Stimulated activated CD8-positive, alpha-beta memory T cell treated with anti-CD3 and anti-CD28 coated beads, Interleukin-4, amount 100 ng/mL, for 4 hours (primary cell): ENCODE data around the gene DUS2.

Source experiments
- DNase-seq, 2 donors: peaks; one replicate each; pipeline ENCODE4 v3.0.0-alpha.2; 2020; ENCODE audit warnings: low read depth in 2 of 2, low spot score in 1 of 2

Gene DUS2

DNA sequence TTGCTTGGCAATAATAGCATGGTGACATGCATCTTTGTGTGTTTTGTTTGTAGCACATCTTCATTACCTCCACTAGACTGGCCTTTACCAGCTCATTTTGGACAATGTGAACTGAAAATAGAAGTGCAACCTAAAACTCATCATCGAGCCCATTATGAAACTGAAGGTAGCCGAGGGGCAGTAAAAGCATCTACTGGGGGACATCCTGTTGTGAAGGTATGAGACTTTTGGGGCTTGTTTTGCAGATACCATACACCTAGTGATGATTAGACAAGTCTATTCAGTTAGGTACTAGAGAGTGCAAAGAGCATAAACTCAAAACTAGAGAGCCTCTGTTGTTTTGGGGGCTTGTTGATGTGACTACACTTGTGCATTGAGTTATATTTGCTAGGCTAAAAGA is 103.3 kb downstream of the DUS2 start:
- DNase-seq, result no peak

DNA sequence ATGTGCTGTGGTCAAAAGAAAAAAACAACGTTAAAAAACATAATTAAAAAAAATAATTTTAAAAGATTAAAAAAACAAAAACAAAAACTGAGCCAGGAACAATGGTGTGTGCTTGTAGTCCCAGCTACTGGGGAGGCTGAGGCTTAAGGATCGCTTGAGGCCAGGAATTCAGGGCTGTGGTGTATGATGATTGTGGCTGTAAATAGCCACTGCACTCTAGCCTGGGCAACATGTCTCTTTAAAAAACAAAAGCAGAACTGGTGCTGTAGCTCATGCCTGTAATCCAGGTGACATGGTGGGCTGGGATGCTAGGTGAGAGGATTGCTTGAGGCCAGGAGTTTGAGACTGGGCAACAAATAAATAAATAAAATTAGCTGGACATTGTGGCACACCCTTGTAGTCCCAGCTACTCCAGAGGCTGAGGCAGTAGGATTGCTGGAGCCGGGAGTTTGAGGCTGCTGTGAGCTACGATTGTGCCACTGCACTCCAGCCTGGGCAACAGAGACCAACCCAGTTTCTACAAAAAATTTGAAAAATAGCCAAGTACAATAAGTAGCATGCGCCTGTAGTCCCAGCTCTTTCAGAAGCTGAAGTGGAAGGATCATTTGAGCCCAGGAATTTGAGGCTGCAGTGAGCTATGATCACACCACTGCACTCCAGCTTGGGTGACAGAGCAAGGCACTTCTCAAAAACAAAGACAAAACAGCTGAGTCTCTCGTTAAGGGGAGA is 105.7 kb downstream of the DUS2 start:
- no peak for DNase-seq
